HEK293 (cell line): ENCODE data around the gene EML1.

ENCODE experiments used
- HOXA7 ChIP-seq: sonication (generic); formaldehyde crosslinking; IDR thresholded peaks from 2 replicates; pipeline ENCODE4 v1.8.1; 2022; ENCODE audit warnings: missing genetic modification reagents, borderline replicate concordance
- OVOL3 ChIP-seq: fragments of 450-650 bp; formaldehyde crosslinking; IDR thresholded peaks from 2 replicates; pipeline ENCODE4 v1.5.1; 2016; ENCODE audit warnings: missing biosample characterization, missing genetic modification characterization
- WT1 ChIP-seq: fragments of 450-650 bp; formaldehyde crosslinking; IDR thresholded peaks from 2 replicates; pipeline ENCODE4 v1.5.1; 2016; ENCODE audit warnings: missing biosample characterization, missing genetic modification characterization
- ZBTB7A ChIP-seq: fragments of 450-650 bp; formaldehyde crosslinking; IDR thresholded peaks from 2 replicates; pipeline ENCODE4 v1.5.1; 2016; ENCODE audit warnings: low read depth, missing biosample characterization, missing genetic modification characterization
- ZBTB8A ChIP-seq: fragments of 450-650 bp; formaldehyde crosslinking; IDR thresholded peaks from 2 replicates; pipeline ENCODE4 v1.5.1; 2016; ENCODE audit warnings: missing biosample characterization, missing genetic modification characterization
- ZNF146 ChIP-seq: fragments of 450-650 bp; formaldehyde crosslinking; IDR thresholded peaks from 2 replicates; pipeline ENCODE4 v1.5.1; 2016; ENCODE audit warnings: missing biosample characterization, missing genetic modification characterization
- ZNF155 ChIP-seq: fragments of 450-650 bp; formaldehyde crosslinking; IDR thresholded peaks from 2 replicates; pipeline ENCODE4 v1.5.1; 2016; ENCODE audit warnings: missing biosample characterization, missing genetic modification characterization
- ZNF2 ChIP-seq: fragments of 450-650 bp; formaldehyde crosslinking; IDR thresholded peaks from 2 replicates; pipeline ENCODE4 v1.5.1; 2016; ENCODE audit warnings: missing biosample characterization, missing genetic modification characterization
- ZNF211 ChIP-seq: fragments of 450-650 bp; formaldehyde crosslinking; IDR thresholded peaks from 2 replicates; pipeline ENCODE4 v1.5.1; 2016; ENCODE audit warnings: low read depth, missing biosample characterization, missing genetic modification characterization
- ZNF239 ChIP-seq: fragments of 450-650 bp; formaldehyde crosslinking; IDR thresholded peaks from 2 replicates; pipeline ENCODE4 v1.5.1; 2016; ENCODE audit warnings: missing biosample characterization, missing genetic modification characterization
- ZNF248 ChIP-seq: fragments of 450-650 bp; formaldehyde crosslinking; IDR thresholded peaks from 2 replicates; pipeline ENCODE4 v1.5.1; 2017; ENCODE audit warnings: missing biosample characterization, missing genetic modification characterization
- ZNF266 ChIP-seq: fragments of 450-650 bp; formaldehyde crosslinking; IDR thresholded peaks from 2 replicates; pipeline ENCODE4 v1.5.1; 2016; ENCODE audit warnings: missing biosample characterization, missing genetic modification characterization, low read depth
- ZNF302 ChIP-seq: fragments of 450-650 bp; formaldehyde crosslinking; IDR thresholded peaks from 2 replicates; pipeline ENCODE4 v1.5.1; 2016; ENCODE audit warnings: missing biosample characterization, missing genetic modification characterization, low read depth
- ZNF311 ChIP-seq: fragments of 450-650 bp; formaldehyde crosslinking; IDR thresholded peaks from 2 replicates; pipeline ENCODE4 v1.5.1; 2017; ENCODE audit warnings: missing biosample characterization, missing genetic modification characterization, borderline replicate concordance
- ZNF335 ChIP-seq: fragments of 450-650 bp; formaldehyde crosslinking; conservative IDR thresholded peaks from 2 replicates; pipeline ENCODE4 v1.5.1; 2016; ENCODE audit warnings: missing biosample characterization, missing genetic modification characterization
- ZNF416 ChIP-seq: fragments of 450-650 bp; formaldehyde crosslinking; IDR thresholded peaks from 2 replicates; pipeline ENCODE4 v1.5.1; 2016; ENCODE audit warnings: missing biosample characterization, missing genetic modification characterization
- ZNF571 ChIP-seq: fragments of 450-650 bp; formaldehyde crosslinking; IDR thresholded peaks from 2 replicates; pipeline ENCODE4 v1.5.0; 2017; ENCODE audit warnings: missing biosample characterization, missing genetic modification characterization
- ZNF623 ChIP-seq: fragments of 450-650 bp; formaldehyde crosslinking; IDR thresholded peaks from 2 replicates; pipeline ENCODE4 v1.5.1; 2016; ENCODE audit warnings: missing biosample characterization, missing genetic modification characterization
- ZNF677 ChIP-seq: fragments of 450-650 bp; IDR thresholded peaks from 2 replicates; pipeline ENCODE4 v1.5.0; 2018; ENCODE audit warnings: missing biosample characterization, mild to moderate bottlenecking, missing genetic modification characterization, moderate library complexity
- ZNF707 ChIP-seq: fragments of 450-650 bp; formaldehyde crosslinking; IDR thresholded peaks from 2 replicates; pipeline ENCODE4 v1.5.1; 2016; ENCODE audit warnings: missing biosample characterization, missing genetic modification characterization
- ZNF747 ChIP-seq: fragments of 450-650 bp; formaldehyde crosslinking; IDR thresholded peaks from 2 replicates; pipeline ENCODE4 v1.5.1; 2016; ENCODE audit warnings: missing biosample characterization, missing genetic modification characterization
- ZNF785 ChIP-seq: fragments of 450-650 bp; formaldehyde crosslinking; IDR thresholded peaks from 2 replicates; pipeline ENCODE4 v1.5.1; 2016; ENCODE audit warnings: missing biosample characterization, missing genetic modification characterization
- TF ChIP-seq, protein P1 (sequence below): fragments of 450-650 bp; formaldehyde crosslinking; IDR thresholded peaks from 2 replicates; pipeline ENCODE4 v1.5.0; 2017; ENCODE audit warnings: missing biosample characterization, missing genetic modification characterization, borderline replicate concordance
- TF ChIP-seq, protein P2 (sequence below): fragments of 450-650 bp; formaldehyde crosslinking; IDR thresholded peaks from 2 replicates; pipeline ENCODE4 v1.5.1; 2016; ENCODE audit warnings: missing biosample characterization, missing genetic modification characterization, borderline replicate concordance
- TF ChIP-seq, protein P3 (sequence below): fragments of 450-650 bp; formaldehyde crosslinking; IDR thresholded peaks from 2 replicates; pipeline ENCODE4 v1.5.1; 2016; ENCODE audit warnings: missing biosample characterization, missing genetic modification characterization
- TF ChIP-seq, protein P4 (sequence below): sonication (generic); formaldehyde crosslinking; IDR thresholded peaks from 2 replicates; pipeline ENCODE4 v1.8.1; 2022; ENCODE audit warnings: mild to moderate bottlenecking, moderate library complexity, missing genetic modification reagents
- TF ChIP-seq, protein P5 (sequence below): fragments of 450-650 bp; formaldehyde crosslinking; IDR thresholded peaks from 2 replicates; pipeline ENCODE4 v1.5.1; 2016; ENCODE audit warnings: missing biosample characterization, missing genetic modification characterization
- TF ChIP-seq, protein P6 (sequence below): fragments of 450-650 bp; formaldehyde crosslinking; IDR thresholded peaks from 2 replicates; pipeline ENCODE4 v1.5.1; 2017; ENCODE audit warnings: missing biosample characterization, missing genetic modification characterization
- TF ChIP-seq, protein P7 (sequence below): fragments of 450-650 bp; formaldehyde crosslinking; IDR thresholded peaks from 2 replicates; pipeline ENCODE4 v1.5.1; 2016; ENCODE audit warnings: missing biosample characterization, missing genetic modification characterization

EML1 gene

DNA sequence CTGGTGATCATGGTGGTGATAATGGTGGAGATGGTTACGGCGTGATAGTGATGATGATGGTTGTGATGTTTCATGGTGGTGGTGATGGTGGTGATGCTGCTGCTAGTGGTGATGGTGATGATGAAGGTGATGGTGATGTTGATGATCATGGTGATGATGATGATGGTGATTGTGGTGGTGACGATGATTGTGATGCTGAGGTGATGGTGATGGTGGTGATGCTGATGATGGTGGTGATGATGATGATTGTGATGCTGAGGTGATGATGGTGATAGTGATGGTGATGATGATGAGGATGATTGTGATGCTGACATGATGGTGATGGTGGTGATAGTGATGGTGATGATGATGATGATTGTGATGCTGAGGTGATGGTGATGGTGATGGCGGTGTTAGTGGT, 158.8 kb downstream of the EML1 start (continued):
- TF ChIP-seq, protein P1, sequence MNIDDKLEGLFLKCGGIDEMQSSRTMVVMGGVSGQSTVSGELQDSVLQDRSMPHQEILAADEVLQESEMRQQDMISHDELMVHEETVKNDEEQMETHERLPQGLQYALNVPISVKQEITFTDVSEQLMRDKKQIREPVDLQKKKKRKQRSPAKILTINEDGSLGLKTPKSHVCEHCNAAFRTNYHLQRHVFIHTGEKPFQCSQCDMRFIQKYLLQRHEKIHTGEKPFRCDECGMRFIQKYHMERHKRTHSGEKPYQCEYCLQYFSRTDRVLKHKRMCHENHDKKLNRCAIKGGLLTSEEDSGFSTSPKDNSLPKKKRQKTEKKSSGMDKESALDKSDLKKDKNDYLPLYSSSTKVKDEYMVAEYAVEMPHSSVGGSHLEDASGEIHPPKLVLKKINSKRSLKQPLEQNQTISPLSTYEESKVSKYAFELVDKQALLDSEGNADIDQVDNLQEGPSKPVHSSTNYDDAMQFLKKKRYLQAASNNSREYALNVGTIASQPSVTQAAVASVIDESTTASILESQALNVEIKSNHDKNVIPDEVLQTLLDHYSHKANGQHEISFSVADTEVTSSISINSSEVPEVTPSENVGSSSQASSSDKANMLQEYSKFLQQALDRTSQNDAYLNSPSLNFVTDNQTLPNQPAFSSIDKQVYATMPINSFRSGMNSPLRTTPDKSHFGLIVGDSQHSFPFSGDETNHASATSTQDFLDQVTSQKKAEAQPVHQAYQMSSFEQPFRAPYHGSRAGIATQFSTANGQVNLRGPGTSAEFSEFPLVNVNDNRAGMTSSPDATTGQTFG (tag by site-specific recombination) = peak; percentile 63; the same call in 1 of the 2 replicates
- TF ChIP-seq ZNF785 (peak; percentile 39; the same call in 1 of the 2 replicates), ZNF146 (tag by site-specific recombination) (no peak), ZNF677 (tag by site-specific recombination) (no peak), WT1 (no peak), ZNF311 (tag by site-specific recombination) (peak; percentile 90; the same call in 1 of the 2 replicates), ZNF2 (tag by site-specific recombination) (no peak), ZNF335 (tag by site-specific recombination) (no peak), ZNF623 (tag by site-specific recombination) (no peak), ZNF302 (no peak), ZNF248 (tag by site-specific recombination) (peak; percentile 66; the same call in 1 of the 2 replicates), ZNF155 (tag by site-specific recombination) (no peak), ZBTB7A (no peak), OVOL3 (tag by site-specific recombination) (no peak), ZNF211 (tag by site-specific recombination) (no peak), ZNF266 (no peak), ZNF239 (tag by site-specific recombination) (no peak), ZNF747 (tag by site-specific recombination) (peak; percentile 51; the same call in 1 of the 2 replicates), ZNF416 (tag by site-specific recombination) (no peak), ZBTB8A (tag by site-specific recombination) (no peak), ZNF571 (tag by site-specific recombination) (peak; percentile 76; the same call in 1 of the 2 replicates), HOXA7 (CRISPR knock-in tag) (no peak), ZNF707 (tag by site-specific recombination) (no peak)
- TF ChIP-seq, protein P2, sequence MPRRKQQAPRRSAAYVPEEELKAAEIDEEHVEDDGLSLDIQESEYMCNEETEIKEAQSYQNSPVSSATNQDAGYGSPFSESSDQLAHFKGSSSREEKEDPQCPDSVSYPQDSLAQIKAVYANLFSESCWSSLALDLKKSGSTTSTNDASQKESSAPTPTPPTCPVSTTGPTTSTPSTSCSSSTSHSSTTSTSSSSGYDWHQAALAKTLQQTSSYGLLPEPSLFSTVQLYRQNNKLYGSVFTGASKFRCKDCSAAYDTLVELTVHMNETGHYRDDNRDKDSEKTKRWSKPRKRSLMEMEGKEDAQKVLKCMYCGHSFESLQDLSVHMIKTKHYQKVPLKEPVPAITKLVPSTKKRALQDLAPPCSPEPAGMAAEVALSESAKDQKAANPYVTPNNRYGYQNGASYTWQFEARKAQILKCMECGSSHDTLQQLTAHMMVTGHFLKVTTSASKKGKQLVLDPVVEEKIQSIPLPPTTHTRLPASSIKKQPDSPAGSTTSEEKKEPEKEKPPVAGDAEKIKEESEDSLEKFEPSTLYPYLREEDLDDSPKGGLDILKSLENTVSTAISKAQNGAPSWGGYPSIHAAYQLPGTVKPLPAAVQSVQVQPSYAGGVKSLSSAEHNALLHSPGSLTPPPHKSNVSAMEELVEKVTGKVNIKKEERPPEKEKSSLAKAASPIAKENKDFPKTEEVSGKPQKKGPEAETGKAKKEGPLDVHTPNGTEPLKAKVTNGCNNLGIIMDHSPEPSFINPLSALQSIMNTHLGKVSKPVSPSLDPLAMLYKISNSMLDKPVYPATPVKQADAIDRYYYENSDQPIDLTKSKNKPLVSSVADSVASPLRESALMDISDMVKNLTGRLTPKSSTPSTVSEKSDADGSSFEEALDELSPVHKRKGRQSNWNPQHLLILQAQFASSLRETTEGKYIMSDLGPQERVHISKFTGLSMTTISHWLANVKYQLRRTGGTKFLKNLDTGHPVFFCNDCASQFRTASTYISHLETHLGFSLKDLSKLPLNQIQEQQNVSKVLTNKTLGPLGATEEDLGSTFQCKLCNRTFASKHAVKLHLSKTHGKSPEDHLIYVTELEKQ (tag by site-specific recombination) = no peak
- TF ChIP-seq, protein P3, sequence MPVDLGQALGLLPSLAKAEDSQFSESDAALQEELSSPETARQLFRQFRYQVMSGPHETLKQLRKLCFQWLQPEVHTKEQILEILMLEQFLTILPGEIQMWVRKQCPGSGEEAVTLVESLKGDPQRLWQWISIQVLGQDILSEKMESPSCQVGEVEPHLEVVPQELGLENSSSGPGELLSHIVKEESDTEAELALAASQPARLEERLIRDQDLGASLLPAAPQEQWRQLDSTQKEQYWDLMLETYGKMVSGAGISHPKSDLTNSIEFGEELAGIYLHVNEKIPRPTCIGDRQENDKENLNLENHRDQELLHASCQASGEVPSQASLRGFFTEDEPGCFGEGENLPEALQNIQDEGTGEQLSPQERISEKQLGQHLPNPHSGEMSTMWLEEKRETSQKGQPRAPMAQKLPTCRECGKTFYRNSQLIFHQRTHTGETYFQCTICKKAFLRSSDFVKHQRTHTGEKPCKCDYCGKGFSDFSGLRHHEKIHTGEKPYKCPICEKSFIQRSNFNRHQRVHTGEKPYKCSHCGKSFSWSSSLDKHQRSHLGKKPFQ = no peak
- TF ChIP-seq, protein P4, sequence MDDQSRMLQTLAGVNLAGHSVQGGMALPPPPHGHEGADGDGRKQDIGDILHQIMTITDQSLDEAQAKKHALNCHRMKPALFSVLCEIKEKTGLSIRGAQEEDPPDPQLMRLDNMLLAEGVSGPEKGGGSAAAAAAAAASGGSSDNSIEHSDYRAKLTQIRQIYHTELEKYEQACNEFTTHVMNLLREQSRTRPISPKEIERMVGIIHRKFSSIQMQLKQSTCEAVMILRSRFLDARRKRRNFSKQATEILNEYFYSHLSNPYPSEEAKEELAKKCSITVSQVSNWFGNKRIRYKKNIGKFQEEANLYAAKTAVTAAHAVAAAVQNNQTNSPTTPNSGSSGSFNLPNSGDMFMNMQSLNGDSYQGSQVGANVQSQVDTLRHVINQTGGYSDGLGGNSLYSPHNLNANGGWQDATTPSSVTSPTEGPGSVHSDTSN (CRISPR knock-in tag) = no peak
- TF ChIP-seq, protein P5, sequence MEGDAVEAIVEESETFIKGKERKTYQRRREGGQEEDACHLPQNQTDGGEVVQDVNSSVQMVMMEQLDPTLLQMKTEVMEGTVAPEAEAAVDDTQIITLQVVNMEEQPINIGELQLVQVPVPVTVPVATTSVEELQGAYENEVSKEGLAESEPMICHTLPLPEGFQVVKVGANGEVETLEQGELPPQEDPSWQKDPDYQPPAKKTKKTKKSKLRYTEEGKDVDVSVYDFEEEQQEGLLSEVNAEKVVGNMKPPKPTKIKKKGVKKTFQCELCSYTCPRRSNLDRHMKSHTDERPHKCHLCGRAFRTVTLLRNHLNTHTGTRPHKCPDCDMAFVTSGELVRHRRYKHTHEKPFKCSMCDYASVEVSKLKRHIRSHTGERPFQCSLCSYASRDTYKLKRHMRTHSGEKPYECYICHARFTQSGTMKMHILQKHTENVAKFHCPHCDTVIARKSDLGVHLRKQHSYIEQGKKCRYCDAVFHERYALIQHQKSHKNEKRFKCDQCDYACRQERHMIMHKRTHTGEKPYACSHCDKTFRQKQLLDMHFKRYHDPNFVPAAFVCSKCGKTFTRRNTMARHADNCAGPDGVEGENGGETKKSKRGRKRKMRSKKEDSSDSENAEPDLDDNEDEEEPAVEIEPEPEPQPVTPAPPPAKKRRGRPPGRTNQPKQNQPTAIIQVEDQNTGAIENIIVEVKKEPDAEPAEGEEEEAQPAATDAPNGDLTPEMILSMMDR (tag by site-specific recombination) = no peak
- TF ChIP-seq, protein P6, sequence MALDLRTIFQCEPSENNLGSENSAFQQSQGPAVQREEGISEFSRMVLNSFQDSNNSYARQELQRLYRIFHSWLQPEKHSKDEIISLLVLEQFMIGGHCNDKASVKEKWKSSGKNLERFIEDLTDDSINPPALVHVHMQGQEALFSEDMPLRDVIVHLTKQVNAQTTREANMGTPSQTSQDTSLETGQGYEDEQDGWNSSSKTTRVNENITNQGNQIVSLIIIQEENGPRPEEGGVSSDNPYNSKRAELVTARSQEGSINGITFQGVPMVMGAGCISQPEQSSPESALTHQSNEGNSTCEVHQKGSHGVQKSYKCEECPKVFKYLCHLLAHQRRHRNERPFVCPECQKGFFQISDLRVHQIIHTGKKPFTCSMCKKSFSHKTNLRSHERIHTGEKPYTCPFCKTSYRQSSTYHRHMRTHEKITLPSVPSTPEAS = no peak
- TF ChIP-seq, protein P7, sequence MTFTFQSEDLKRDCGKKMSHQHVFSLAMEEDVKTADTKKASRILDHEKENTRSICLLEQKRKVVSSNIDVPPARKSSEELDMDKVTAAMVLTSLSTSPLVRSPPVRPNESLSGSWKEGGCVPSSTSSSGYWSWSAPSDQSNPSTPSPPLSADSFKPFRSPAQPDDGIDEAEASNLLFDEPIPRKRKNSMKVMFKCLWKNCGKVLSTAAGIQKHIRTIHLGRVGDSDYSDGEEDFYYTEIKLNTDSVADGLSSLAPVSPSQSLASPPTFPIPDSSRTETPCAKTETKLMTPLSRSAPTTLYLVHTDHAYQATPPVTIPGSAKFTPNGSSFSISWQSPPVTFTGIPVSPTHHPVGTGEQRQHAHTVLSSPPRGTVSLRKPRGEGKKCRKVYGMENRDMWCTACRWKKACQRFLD = no peak
